Astrocyte (in vitro differentiated cells and primary cell): ENCODE data around the gene TPRKB. TPM values are rescaled to one million over a fixed set of nuclear protein-coding genes. Genes with fewer than 3 reads are reported as not detected.
"Not testable (repeated sequence)": the region's sequence is repeated elsewhere in the genome, so short reads cannot be mapped to it uniquely, and the experiment has no call there.

Source experiments
- DNase-seq: peaks from one replicate; pipeline ENCODE4 v3.0.0-alpha.2; 2010; ENCODE audit warnings: low read depth
- FAIRE-seq: peaks from 2 replicates; lab custom pipeline; 2011; peaks lifted over from hg19 to GRCh38; lab: Jason Lieb, UNC
- H2AFZ ChIP-seq: 2 replicates; pipeline ENCODE4 v1.6.0; 2012; ENCODE audit warnings: low read depth, low read length, inconsistent platforms
- H3K27ac ChIP-seq: 2 replicates; pipeline ENCODE4 v1.5.1; 2011; ENCODE audit warnings: low read depth, low read length, inconsistent platforms
- H3K27me3 ChIP-seq: 2 replicates; pipeline ENCODE4 v1.6.0; 2011; ENCODE audit warnings: low read length, inconsistent platforms; ENCODE audit not compliant: insufficient read depth
- H3K36me3 ChIP-seq: 2 replicates; pipeline ENCODE4 v1.5.1; 2011; ENCODE audit warnings: low read length, inconsistent platforms; ENCODE audit not compliant: insufficient read depth
- H3K4me1 ChIP-seq: 2 replicates; pipeline ENCODE4 v1.5.1; 2011; ENCODE audit warnings: low read length, inconsistent platforms; ENCODE audit not compliant: insufficient read depth
- H3K4me2 ChIP-seq: 2 replicates; pipeline ENCODE4 v1.6.0; 2012; ENCODE audit warnings: low read length, inconsistent platforms
- H3K4me3 ChIP-seq: 2 replicates; pipeline ENCODE4 v1.5.1; 2011; ENCODE audit warnings: low read depth, mild to moderate bottlenecking, low read length, inconsistent platforms; ENCODE audit not compliant: insufficient read depth
- H3K79me2 ChIP-seq: 2 replicates; pipeline ENCODE4 v1.6.0; 2012; ENCODE audit warnings: mild to moderate bottlenecking, low read length, inconsistent platforms; ENCODE audit not compliant: insufficient read depth
- H3K9ac ChIP-seq: 2 replicates; pipeline ENCODE4 v1.6.0; 2012; ENCODE audit warnings: mild to moderate bottlenecking, low read length, inconsistent platforms
- H3K9me3 ChIP-seq: 2 replicates; pipeline ENCODE4 v1.5.1; 2012; ENCODE audit warnings: low read depth, mild to moderate bottlenecking, low read length, inconsistent platforms; ENCODE audit not compliant: insufficient read depth
- H4K20me1 ChIP-seq: 2 replicates; pipeline ENCODE4 v1.6.0; 2012; ENCODE audit warnings: low read length, inconsistent platforms; ENCODE audit not compliant: insufficient read depth
- H3K27ac Mint-ChIP-seq: one replicate; pipeline ENCODE4 v1.8.0; 2021; ENCODE audit warnings: mild to moderate bottlenecking, mixed read lengths; ENCODE audit not compliant: unreplicated experiment
- H3K27me3 Mint-ChIP-seq: one replicate; pipeline ENCODE4 v1.8.0; 2021; ENCODE audit warnings: low read depth, mixed read lengths; ENCODE audit not compliant: unreplicated experiment
- H3K36me3 Mint-ChIP-seq: one replicate; pipeline ENCODE4 v1.8.0; 2021; ENCODE audit warnings: low read depth, mixed read lengths; ENCODE audit not compliant: unreplicated experiment
- H3K4me1 Mint-ChIP-seq: one replicate; pipeline ENCODE4 v1.8.0; 2021; ENCODE audit warnings: low read depth, mixed read lengths; ENCODE audit not compliant: unreplicated experiment
- H3K4me3 Mint-ChIP-seq: one replicate; pipeline ENCODE4 v1.8.0; 2021; ENCODE audit warnings: mild to moderate bottlenecking, moderate library complexity, mixed read lengths; ENCODE audit not compliant: unreplicated experiment
- H3K9me3 Mint-ChIP-seq: one replicate; pipeline ENCODE4 v1.8.0; 2021; ENCODE audit warnings: mild to moderate bottlenecking, mixed read lengths; ENCODE audit not compliant: unreplicated experiment
- EZH2 ChIP-seq: IDR thresholded peaks from 2 replicates; pipeline ENCODE4 v1.6.1; 2012; ENCODE audit warnings: mild to moderate bottlenecking, low read length, inconsistent platforms; ENCODE audit not compliant: insufficient read depth
- total RNA-seq: library from RNA; stranded (reverse); gene quantifications from 2 replicates; pipeline ENCODE4 v1.2.1, GENCODE V29; 2021
- TF ChIP-seq, protein P1 (sequence below): IDR thresholded peaks from 2 replicates; pipeline ENCODE4 v1.5.1; 2011; ENCODE audit warnings: low read depth, mild to moderate bottlenecking, inconsistent platforms, low read length, moderate library complexity; ENCODE audit not compliant: insufficient read depth

TPRKB gene
- total RNA-seq, 1 donor from 2014 or later: 21.3 TPM

DNA sequence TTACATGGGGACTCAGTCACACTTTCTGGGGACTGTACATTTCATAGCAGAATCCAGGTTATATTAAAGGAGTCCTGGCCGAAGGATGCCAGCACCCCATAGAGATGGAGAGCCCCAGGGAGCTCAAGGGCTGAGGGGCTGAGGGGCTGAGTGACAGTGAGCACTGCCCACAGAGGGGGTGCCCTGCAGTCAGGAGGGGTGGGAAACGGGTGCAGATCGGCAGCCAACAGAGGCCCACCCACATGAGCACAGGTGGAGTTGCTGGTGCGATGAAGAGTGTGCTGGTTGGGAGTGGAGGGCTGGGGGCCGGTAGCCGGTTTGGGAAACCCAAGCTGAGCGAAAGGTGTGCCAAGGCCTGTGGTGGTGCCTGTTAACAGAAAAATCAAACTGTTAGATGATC lies 32.1 kb downstream of the TPRKB start:
- Mint-ChIP-seq H3K4me3 (no peak overlapping the region), H3K27ac (no peak overlapping the region), H3K9me3 (peaks cover 18% of the 10 kb centered on the region), H3K36me3 (no peaks in the 10 kb centered on the region), H3K27me3 (peaks cover 37% of the 10 kb centered on the region), H3K4me1 (no peaks in the 10 kb centered on the region)
- TF ChIP-seq, protein P1, sequence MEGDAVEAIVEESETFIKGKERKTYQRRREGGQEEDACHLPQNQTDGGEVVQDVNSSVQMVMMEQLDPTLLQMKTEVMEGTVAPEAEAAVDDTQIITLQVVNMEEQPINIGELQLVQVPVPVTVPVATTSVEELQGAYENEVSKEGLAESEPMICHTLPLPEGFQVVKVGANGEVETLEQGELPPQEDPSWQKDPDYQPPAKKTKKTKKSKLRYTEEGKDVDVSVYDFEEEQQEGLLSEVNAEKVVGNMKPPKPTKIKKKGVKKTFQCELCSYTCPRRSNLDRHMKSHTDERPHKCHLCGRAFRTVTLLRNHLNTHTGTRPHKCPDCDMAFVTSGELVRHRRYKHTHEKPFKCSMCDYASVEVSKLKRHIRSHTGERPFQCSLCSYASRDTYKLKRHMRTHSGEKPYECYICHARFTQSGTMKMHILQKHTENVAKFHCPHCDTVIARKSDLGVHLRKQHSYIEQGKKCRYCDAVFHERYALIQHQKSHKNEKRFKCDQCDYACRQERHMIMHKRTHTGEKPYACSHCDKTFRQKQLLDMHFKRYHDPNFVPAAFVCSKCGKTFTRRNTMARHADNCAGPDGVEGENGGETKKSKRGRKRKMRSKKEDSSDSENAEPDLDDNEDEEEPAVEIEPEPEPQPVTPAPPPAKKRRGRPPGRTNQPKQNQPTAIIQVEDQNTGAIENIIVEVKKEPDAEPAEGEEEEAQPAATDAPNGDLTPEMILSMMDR: no peak
- TF ChIP-seq EZH2: no peak
- H3K9me3 ChIP-seq: no peaks in the 10 kb centered on the region
- H3K27ac ChIP-seq: no peak overlapping the region
- H4K20me1 ChIP-seq: no peaks in the 10 kb centered on the region
- no peak overlapping the region for H3K4me3 ChIP-seq
- no peaks in the 10 kb centered on the region for H3K79me2 ChIP-seq
- no peaks in the 10 kb centered on the region for H3K4me1 ChIP-seq
- no peak overlapping the region for H3K9ac ChIP-seq
- no peak overlapping the region for H3K4me2 ChIP-seq
- no peak for DNase-seq
- H3K36me3 ChIP-seq: no peaks in the 10 kb centered on the region
- no peak overlapping the region for H2AFZ ChIP-seq
- FAIRE-seq: no peak
- peaks cover 4% of the 10 kb centered on the region for H3K27me3 ChIP-seq

DNA sequence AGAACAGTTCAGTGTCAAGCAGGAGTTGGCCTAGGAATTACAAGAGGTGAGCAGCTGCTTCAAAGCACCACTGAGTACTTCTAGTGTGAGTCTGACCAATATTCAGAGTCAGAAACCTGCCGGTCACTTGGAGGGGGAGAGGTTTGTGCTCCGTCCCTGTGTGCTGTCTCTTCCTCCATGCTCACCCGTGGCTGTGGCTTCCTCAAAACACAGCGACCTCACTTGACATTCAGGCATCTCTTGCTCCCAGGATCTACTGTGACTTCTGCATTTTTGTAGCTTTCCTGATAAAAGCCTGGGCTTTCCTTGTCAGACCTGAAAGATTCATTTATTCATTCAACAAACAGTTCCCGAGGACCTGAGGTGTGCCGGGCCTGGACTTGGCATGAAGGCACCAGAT lies 32.9 kb downstream of the TPRKB start:
- no peak overlapping the region for H3K27ac Mint-ChIP-seq
- H3K4me3 Mint-ChIP-seq: no peak overlapping the region
- peaks cover 35% of the 10 kb centered on the region for H3K27me3 Mint-ChIP-seq
- H3K4me1 Mint-ChIP-seq: no peaks in the 10 kb centered on the region
- peaks cover 4% of the 10 kb centered on the region for H3K27me3 ChIP-seq
- TF ChIP-seq EZH2: no peak
- TF ChIP-seq, protein P1: no peak
- no peak overlapping the region for H2AFZ ChIP-seq
- H3K36me3 ChIP-seq: no peaks in the 10 kb centered on the region
- H3K9me3 Mint-ChIP-seq: peaks cover 16% of the 10 kb centered on the region
- DNase-seq (no peak), FAIRE-seq (no peak)
- H4K20me1 ChIP-seq: no peaks in the 10 kb centered on the region
- no peaks in the 10 kb centered on the region for H3K36me3 Mint-ChIP-seq
- no peaks in the 10 kb centered on the region for H3K79me2 ChIP-seq
- no peak overlapping the region for H3K4me3 ChIP-seq
- H3K9ac ChIP-seq: no peak overlapping the region
- no peak overlapping the region for H3K4me2 ChIP-seq
- H3K27ac ChIP-seq: no peak overlapping the region
- no peaks in the 10 kb centered on the region for H3K9me3 ChIP-seq
- H3K4me1 ChIP-seq: no peaks in the 10 kb centered on the region

DNA sequence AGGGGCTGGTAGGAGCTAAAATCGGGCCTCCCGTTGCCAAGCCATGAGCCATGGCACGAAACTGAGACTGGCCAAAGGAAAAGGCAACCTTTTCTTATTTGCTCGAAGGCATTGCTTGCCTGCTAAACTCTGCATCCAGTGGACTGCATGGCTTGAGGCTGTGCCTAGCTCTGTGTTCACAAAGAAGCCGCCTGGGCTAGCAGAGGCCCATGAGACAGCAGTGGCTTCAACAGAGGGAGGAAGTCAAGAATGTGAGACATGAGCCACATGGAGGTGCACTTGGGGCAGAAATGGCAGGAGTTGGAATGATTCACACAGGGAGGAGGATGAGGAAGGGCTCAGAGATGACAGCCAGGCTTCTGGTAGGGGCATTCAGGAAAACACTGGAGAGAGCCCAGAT lies 33.5 kb downstream of the TPRKB start:
- H3K9me3 ChIP-seq: no peaks in the 10 kb centered on the region
- Mint-ChIP-seq H3K27ac (no peak overlapping the region), H3K4me3 (no peak overlapping the region), H3K27me3 (peaks cover 32% of the 10 kb centered on the region), H3K36me3 (no peaks in the 10 kb centered on the region), H3K9me3 (peaks cover 18% of the 10 kb centered on the region), H3K4me1 (no peaks in the 10 kb centered on the region)
- no peak overlapping the region for H2AFZ ChIP-seq
- H3K4me1 ChIP-seq: no peaks in the 10 kb centered on the region
- no peaks in the 10 kb centered on the region for H3K36me3 ChIP-seq
- no peak overlapping the region for H3K4me2 ChIP-seq
- no peak for TF ChIP-seq EZH2
- TF ChIP-seq, protein P1: no peak
- no peak overlapping the region for H3K27ac ChIP-seq
- DNase-seq (no peak), FAIRE-seq (no peak)
- H3K4me3 ChIP-seq: no peak overlapping the region
- no peaks in the 10 kb centered on the region for H4K20me1 ChIP-seq
- H3K9ac ChIP-seq: no peak overlapping the region
- H3K27me3 ChIP-seq: peaks cover 3% of the 10 kb centered on the region
- H3K79me2 ChIP-seq: no peaks in the 10 kb centered on the region

DNA sequence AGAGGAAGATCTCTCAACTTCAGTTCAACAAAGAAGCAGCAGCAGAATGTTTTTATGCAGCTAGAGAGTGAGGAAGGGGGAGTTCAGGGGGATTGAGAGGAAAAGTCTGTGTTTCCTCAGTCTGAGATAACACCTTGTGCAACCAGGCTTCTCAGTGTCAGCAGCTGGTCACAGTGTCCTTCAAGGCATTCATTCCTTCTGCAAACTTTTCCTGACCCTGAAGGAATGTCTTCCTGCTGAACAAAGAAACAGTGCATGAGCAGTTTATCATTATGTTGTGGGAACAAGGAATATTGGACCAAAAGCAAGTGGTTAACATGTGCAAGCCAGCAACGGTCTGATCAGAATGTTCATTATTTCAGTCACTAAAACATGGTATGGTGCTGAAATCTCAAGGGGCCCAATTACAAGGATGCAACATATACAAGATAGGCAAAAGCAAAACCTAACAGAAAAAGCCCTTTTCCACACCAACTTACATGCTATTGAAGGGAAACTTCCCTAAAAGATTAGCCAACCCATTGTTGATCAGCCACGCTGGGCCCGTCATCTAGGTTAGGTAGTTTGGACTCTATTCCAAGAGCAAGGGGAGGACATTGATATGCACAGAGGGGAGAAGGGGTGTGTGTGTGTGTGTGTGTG lies 34.2 kb downstream of the TPRKB start:
- peaks cover 21% of the 10 kb centered on the region for H3K9me3 Mint-ChIP-seq
- not testable (repeated sequence) for H4K20me1 ChIP-seq, H3K27ac Mint-ChIP-seq, H2AFZ ChIP-seq, H3K27ac ChIP-seq, H3K36me3 ChIP-seq, H3K4me1 Mint-ChIP-seq, FAIRE-seq, H3K9ac ChIP-seq, H3K27me3 ChIP-seq, H3K79me2 ChIP-seq, DNase-seq, H3K4me2 ChIP-seq, H3K4me3 ChIP-seq, H3K36me3 Mint-ChIP-seq, H3K4me3 Mint-ChIP-seq, H3K9me3 ChIP-seq, H3K4me1 ChIP-seq
- H3K27me3 Mint-ChIP-seq: peaks cover 32% of the 10 kb centered on the region
